ES-I3 (cell line): Measurements from ENCODE around the gene CELSR1.
"Not testable (repeated sequence)": the region's sequence is repeated elsewhere in the genome, so short reads cannot be mapped to it uniquely, and the experiment has no call there.

Experiments
- H3K36me3 ChIP-seq: 2 replicates; pipeline ENCODE4 v1.6.1; 2013; ENCODE audit warnings: mild to moderate bottlenecking, low read length, control low read depth, moderate library complexity; ENCODE audit not compliant: insufficient read depth
- H3K4me1 ChIP-seq: 2 replicates; pipeline ENCODE4 v1.6.1; 2013; ENCODE audit warnings: mild to moderate bottlenecking, control low read depth, low read length; ENCODE audit not compliant: insufficient read depth
- H3K9ac ChIP-seq: 2 replicates; pipeline ENCODE4 v1.6.1; 2013; ENCODE audit warnings: low read depth, mild to moderate bottlenecking, low read length, moderate library complexity
- H3K9me3 ChIP-seq: 2 replicates; pipeline ENCODE4 v1.6.1; 2013; ENCODE audit warnings: mild to moderate bottlenecking, low read length, moderate library complexity; ENCODE audit not compliant: control insufficient read depth, insufficient read depth

The CELSR1 gene

DNA sequence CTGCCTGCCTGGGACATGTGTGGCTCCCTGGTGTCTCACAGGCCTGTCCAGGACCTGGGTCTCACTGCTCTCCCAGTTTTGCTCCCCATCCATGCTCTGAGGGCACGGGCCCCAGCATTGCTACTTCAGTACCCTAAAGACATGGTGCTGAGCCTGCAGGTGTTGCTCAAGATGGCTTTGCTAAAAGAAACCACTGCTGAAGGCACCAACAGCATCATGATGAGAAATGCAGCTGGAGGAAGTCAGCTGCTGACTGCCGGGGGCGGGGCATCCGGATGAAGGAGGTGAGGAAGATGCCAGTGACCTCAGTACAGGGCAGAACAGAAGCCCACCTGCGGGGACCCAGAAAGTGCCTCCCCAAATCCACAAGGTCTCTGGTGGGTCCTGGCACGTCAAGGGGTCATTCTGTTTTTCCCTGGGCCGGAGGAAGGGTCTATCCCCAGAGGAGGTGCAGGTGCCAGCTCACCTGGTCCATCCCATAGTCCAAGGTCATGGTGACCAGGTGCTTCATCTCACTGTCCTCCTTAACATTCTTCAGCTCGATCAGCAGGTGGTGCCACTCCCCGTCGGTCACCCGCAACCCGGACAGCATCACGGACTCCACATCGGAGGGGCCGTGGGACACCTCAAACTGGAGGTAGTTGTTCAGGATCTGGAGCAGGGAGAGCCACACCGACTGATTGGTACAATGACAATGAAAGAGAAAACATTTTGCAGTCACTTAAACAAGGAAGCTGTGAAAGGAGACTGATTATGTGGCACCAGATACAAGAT is 138.0 kb downstream of the CELSR1 start:
- H3K9ac ChIP-seq = no peak overlapping the region
- no peaks in the 10 kb centered on the region for H3K9me3 ChIP-seq
- no peaks in the 10 kb centered on the region; the same call in 1 of the 2 replicates for H3K36me3 ChIP-seq
- no peaks in the 10 kb centered on the region for H3K4me1 ChIP-seq

- Histone ChIP-seq H3K36me3 (no peaks in the 10 kb centered on the region; the same call in 1 of the 2 replicates), H3K9ac (no peak overlapping the region), H3K4me1 (no peaks in the 10 kb centered on the region), H3K9me3 (no peaks in the 10 kb centered on the region)
These were observed 139.5 kb downstream of the CELSR1 start for GRCh38 chr22:46397951-46398350.

GRCh38 chr22:46397514-46397913 is 139.9 kb downstream of the CELSR1 start:
- Histone ChIP-seq H3K4me1 (no peaks in the 10 kb centered on the region), H3K9ac (no peak overlapping the region), H3K36me3 (no peaks in the 10 kb centered on the region; the same call in 1 of the 2 replicates), H3K9me3 (no peaks in the 10 kb centered on the region)

DNA sequence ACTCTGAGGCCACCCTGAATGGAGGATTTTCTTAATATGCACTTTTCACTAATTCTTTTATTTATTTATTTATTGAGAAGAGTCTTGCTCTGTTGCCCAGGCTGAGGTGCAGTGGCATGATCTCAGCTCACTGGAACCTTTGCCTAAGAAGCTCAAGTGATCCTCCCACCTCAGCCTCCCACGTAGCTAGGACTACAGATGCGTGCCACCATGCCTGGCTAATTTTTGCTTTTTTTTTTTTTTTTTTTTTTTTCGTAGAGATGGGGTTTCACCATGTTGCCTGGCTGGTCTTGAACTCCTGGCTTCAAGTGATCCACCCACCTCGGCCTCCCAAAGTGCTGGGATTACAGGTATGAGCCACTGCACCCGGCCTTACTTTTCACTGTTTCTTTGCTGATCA is 140.4 kb downstream of the CELSR1 start:
- not testable (repeated sequence) for H3K4me1 ChIP-seq, H3K9ac ChIP-seq, H3K9me3 ChIP-seq, H3K36me3 ChIP-seq

DNA sequence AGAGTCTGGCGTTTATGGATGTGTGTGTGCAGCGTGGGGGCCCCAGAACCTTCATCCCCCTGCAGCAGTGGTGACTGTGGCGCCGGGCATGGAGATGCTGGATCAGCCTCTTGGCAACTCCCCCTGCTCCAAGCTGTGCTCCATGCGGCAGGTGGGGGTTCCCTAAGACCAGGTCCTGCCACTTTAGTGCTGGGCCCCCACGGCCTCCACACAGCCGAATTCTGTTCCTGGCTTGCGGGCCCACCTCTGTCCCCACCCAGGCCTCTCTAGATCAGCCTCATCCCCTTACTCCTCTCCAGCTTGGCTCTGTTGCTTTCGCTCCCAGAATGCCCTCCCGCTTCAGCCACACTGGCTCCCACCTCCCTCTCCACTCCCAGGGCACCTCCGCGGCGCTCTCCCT is 142.3 kb downstream of the CELSR1 start:
- no peak overlapping the region for H3K9ac ChIP-seq
- no peaks in the 10 kb centered on the region for H3K4me1 ChIP-seq
- no peaks in the 10 kb centered on the region for H3K9me3 ChIP-seq
- H3K36me3 ChIP-seq = no peaks in the 10 kb centered on the region; the same call in 1 of the 2 replicates

DNA sequence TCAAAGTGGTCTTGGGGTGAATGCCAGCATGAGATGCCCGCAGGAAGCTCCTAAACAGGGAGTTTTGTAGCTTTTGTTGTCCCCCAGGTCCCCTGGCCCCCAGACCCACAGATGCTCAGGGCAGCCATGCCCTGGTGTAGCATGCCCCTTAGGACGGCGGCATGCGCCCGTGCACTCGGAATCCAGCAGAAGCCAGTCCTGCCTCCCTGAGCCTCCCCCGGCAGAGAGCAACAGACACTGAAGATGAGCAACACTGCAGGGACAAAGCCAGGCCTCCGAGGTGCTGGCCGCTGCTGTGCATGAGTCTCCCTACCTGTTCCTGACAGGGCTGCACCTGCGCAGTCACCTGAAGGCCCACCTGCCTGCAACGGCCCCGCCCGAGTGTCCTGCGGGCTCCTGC is 142.8 kb downstream of the CELSR1 start:
- no peaks in the 10 kb centered on the region; the same call in 1 of the 2 replicates for H3K36me3 ChIP-seq
- no peaks in the 10 kb centered on the region for H3K9me3 ChIP-seq
- no peaks in the 10 kb centered on the region for H3K4me1 ChIP-seq
- no peak overlapping the region for H3K9ac ChIP-seq

- H3K9me3 ChIP-seq = no peaks in the 10 kb centered on the region
- H3K9ac ChIP-seq = no peak overlapping the region
- H3K36me3 ChIP-seq = no peaks in the 10 kb centered on the region
- H3K4me1 ChIP-seq = no peaks in the 10 kb centered on the region
These were observed 143.5 kb downstream of the CELSR1 start for GRCh38 chr22:46393873-46394272.

DNA sequence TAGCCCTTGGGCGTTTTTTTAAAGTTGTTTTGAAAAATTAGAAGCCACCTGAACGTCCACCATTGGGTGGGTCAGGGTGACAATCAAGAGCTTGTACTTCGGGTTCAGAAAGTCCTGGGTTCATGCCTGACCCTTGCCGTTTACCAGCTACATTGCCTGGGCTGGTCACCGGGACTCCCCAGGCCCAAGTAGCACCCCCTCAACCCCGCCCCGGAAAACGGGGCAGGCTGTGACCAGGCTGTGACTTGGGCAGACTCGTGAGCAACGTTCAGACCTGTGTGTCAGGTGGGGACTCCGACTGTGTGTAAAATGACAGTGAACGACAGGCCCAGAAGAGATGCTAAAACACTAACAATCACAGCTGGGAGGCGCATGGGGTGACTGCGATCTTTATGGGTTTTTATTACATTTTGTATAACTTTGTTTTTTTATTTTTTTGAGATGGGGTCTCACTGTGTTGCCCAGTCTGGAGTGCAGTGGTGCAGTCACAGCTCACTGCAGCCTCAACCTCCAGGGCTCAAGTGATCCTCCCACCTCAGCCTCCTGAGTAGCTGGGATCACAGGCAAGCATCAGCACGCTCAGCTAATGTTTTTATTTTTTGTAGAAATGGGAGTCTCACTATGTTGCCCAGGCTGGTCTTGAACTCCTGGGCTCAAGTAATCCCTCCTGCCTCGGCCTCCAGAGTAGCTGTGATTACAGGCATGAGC is 145.1 kb downstream of the CELSR1 start:
- no peaks in the 10 kb centered on the region for H3K9me3 ChIP-seq
- H3K36me3 ChIP-seq = no peaks in the 10 kb centered on the region

GRCh38 chr22:46391486-46392136 is 145.8 kb downstream of the CELSR1 start:
- Histone ChIP-seq H3K9me3 (no peaks in the 10 kb centered on the region), H3K9ac (no peak overlapping the region), H3K4me1 (no peaks in the 10 kb centered on the region), H3K36me3 (no peaks in the 10 kb centered on the region)

More for the DNA sequence above, 145.1 kb downstream of the CELSR1 start:
- H3K9ac ChIP-seq = no peak overlapping the region
- H3K4me1 ChIP-seq = no peaks in the 10 kb centered on the region

DNA sequence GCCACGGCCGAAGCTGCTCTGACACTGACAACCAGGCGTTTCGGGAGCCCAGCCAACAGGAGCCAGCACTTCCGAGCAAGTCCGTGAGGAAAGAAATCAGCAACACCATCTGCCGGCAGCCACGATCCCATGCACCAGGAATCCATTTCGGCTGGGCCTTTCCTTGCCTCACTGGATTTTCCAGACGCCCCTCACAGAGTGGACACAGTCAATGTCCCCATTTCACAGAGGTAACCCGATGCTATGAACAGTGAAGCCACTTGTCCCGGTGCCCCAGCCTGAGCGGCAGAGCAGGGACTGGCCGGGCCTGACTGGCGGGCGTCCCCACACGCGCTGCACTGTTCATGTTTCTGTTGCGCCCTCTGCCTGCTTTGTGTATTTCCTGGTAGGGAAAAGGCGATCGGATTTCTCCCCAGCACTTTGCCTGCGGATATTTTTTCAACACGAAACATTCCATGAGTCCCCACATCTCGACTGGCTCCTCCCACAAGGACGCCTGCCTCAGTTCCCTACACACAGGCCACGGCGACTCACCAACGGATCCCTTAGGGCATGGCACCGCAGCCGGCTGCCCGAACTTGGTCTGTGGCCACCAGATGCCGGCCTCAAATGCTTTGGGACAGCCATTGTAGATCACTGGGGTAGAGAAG is 146.6 kb downstream of the CELSR1 start:
- Histone ChIP-seq H3K9me3 (no peaks in the 10 kb centered on the region), H3K4me1 (no peaks in the 10 kb centered on the region), H3K36me3 (no peaks in the 10 kb centered on the region), H3K9ac (no peak overlapping the region)

GRCh38 chr22:46390105-46390651 is 147.2 kb downstream of the CELSR1 start:
- Histone ChIP-seq H3K9me3 (no peaks in the 10 kb centered on the region), H3K4me1 (no peaks in the 10 kb centered on the region), H3K9ac (no peak overlapping the region), H3K36me3 (no peaks in the 10 kb centered on the region)

GRCh38 chr22:46389081-46389480 is 148.3 kb downstream of the CELSR1 start:
- Histone ChIP-seq H3K9ac (no peak overlapping the region), H3K4me1 (no peaks in the 10 kb centered on the region), H3K36me3 (no peaks in the 10 kb centered on the region), H3K9me3 (no peaks in the 10 kb centered on the region)

DNA sequence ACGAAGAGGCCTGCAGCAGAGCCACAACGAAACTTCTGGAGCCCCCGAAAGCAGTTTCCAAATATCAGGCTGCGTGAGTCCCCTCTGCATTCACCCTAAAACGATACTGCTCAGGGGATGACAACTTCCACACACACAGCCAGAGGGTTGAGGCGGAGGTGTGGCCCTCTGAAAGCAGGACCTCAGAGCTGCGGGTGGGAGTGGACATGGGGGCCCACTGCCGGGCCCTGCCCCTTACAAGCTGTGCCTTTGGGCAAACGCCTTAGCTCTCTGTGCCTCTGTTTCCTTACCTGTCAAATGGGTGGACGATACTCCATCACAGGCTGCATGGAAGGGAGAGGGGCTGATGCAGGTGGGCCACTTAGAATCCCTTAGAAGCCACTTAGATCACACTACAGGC is 148.8 kb downstream of the CELSR1 start:
- Histone ChIP-seq H3K9me3 (no peaks in the 10 kb centered on the region), H3K9ac (no peak overlapping the region), H3K36me3 (no peaks in the 10 kb centered on the region), H3K4me1 (no peaks in the 10 kb centered on the region)

GRCh38 chr22:46387748-46388147 is 149.7 kb downstream of the CELSR1 start:
- Histone ChIP-seq H3K9me3 (no peaks in the 10 kb centered on the region), H3K4me1 (no peaks in the 10 kb centered on the region), H3K9ac (no peak overlapping the region), H3K36me3 (no peaks in the 10 kb centered on the region)
